Left lung (tissue), 10 donors: Measurements from ENCODE around the gene JAZF1. TPM values are rescaled to one million over a fixed set of nuclear protein-coding genes. Genes with fewer than 3 reads are reported as not detected.

Experiments used
- ATAC-seq: fragments of 200-7000 bp; cut with Tn5 transposase; one replicate; pipeline ENCODE4 v1.9.1; 2020; ENCODE audit warnings: moderate library complexity
- DNase-seq, 4 donors: peaks; one replicate each; pipeline ENCODE4 v3.0.0-alpha.2; 2013 to 2020
- H3K27ac ChIP-seq, 2 donors: fragments of 200-600 bp; sonication (generic) in 1 of 2; one replicate each; pipeline versions ENCODE4 v1.5.0 to v1.8.0; 2020 to 2021
- H3K27me3 ChIP-seq, 2 donors: fragments of 200-600 bp; sonication (generic) in 1 of 2; one replicate each; pipeline versions ENCODE4 v1.5.0 to v1.8.0; 2020 to 2021
- H3K36me3 ChIP-seq, 2 donors: fragments of 200-600 bp; sonication (generic) in 1 of 2; one replicate each; pipeline versions ENCODE4 v1.5.0 to v1.8.0; 2020 to 2021
- H3K4me1 ChIP-seq, 2 donors: fragments of 200-600 bp; one replicate each; pipeline ENCODE4 v1.8.0; 2021
- H3K4me3 ChIP-seq, 2 donors: fragments of 200-600 bp; sonication (generic) in 1 of 2; one replicate each; pipeline versions ENCODE4 v1.5.0 to v1.8.0; 2020 to 2021; ENCODE audit warnings: mild to moderate bottlenecking in 1 of 2
- H3K9me3 ChIP-seq, 2 donors: fragments of 200-600 bp; sonication (generic) in 1 of 2; one replicate each; pipeline versions ENCODE4 v1.5.0 to v1.8.0; 2020 to 2021
- CTCF ChIP-seq, 2 donors: fragments of 200-600 bp; sonication (generic) in 1 of 2; IDR thresholded peaks; one replicate each; pipeline versions ENCODE4 v1.5.0 to v1.8.0; 2021; ENCODE audit warnings: antibody characterized with exemption in 2 of 2
- intact Hi-C, 2 donors: fragments of 100-400 bp; cut with DNase I; formaldehyde crosslinking; loops; one replicate each; pipeline versions ENCODE4 v1.11.2 to v1.14.2; 2022
- polyA plus RNA-seq, 6 donors: library from polyadenylated mRNA; unstranded; fragments of 120-200 nt; gene quantifications; one replicate each; pipeline ENCODE4 v1.2.1, GENCODE V29; 2013; ENCODE audit not compliant: insufficient read length in 6 of 6
- total RNA-seq, 2 donors: library from RNA; stranded (reverse); fragmentation: NEBNext Ultra II Directional; extraction: Animal tissue kit (Norgen Biotek cat#: 25700); gene quantifications; one replicate each; pipeline ENCODE4 v1.2.1, GENCODE V29; 2021
- donor health status: DM: no; HTN: yes; CAD: no.
- donor health status: DM: no; HTN: no; CAD: no.

The JAZF1 gene
- total and polyA plus RNA-seq, 8 donors, result 11.1 to 18.2 (median 13.8) TPM

- no peak overlapping the region for H3K27ac ChIP-seq
- H3K9me3 ChIP-seq, result no peaks in the 10 kb centered on the region
- no peaks in the 10 kb centered on the region for H3K27me3 ChIP-seq
- no peaks in the 10 kb centered on the region for H3K36me3 ChIP-seq
- ATAC-seq (no peak), DNase-seq (no peak)
- no peak for TF ChIP-seq CTCF (IDR thresholded peaks at IDR 0.05)
- H3K4me1 ChIP-seq, result peaks cover 0 to 10% of the 10 kb centered on the region in 2 donors
- intact Hi-C loops, result no loop called here
- H3K4me3 ChIP-seq, result no peak overlapping the region
These were observed 70.1 kb downstream of the JAZF1 start for GRCh38 chr7:28110427-28111012.

- Histone ChIP-seq H3K36me3 (no peaks in the 10 kb centered on the region), H3K4me3 (no peak overlapping the region), H3K4me1 (peaks cover 0 to 10% of the 10 kb centered on the region in 2 donors), H3K27ac (no peak overlapping the region), H3K9me3 (no peaks in the 10 kb centered on the region), H3K27me3 (no peaks in the 10 kb centered on the region)
- intact Hi-C loops, result no loop called here
- DNase-seq, result no peak
- no peak for ATAC-seq
- no peak for TF ChIP-seq CTCF (IDR thresholded peaks at IDR 0.05)
These were observed 71.8 kb downstream of the JAZF1 start for GRCh38 chr7:28108747-28109146.

GRCh38 chr7:28107960-28108359 lies 72.6 kb downstream of the JAZF1 start:
- intact Hi-C loops, result no loop called here
- H3K27me3 ChIP-seq, result no peaks in the 10 kb centered on the region
- peaks cover 4 to 6% of the 10 kb centered on the region in 2 donors for H3K4me1 ChIP-seq
- H3K36me3 ChIP-seq, result no peaks in the 10 kb centered on the region
- TF ChIP-seq CTCF (IDR thresholded peaks at IDR 0.05), result no peak
- no peak overlapping the region for H3K4me3 ChIP-seq
- DNase-seq (no peak), ATAC-seq (no peak)
- H3K9me3 ChIP-seq, result no peaks in the 10 kb centered on the region
- no peak overlapping the region for H3K27ac ChIP-seq

GRCh38 chr7:28106321-28106829 lies 74.2 kb downstream of the JAZF1 start:
- Histone ChIP-seq H3K4me1 (peaks cover 7 to 10% of the 10 kb centered on the region in 2 donors), H3K9me3 (no peaks in the 10 kb centered on the region), H3K27me3 (no peaks in the 10 kb centered on the region), H3K27ac (no peak overlapping the region), H3K4me3 (no peak overlapping the region), H3K36me3 (no peaks in the 10 kb centered on the region)
- intact Hi-C loops, result no loop called here
- DNase-seq, result no peak
- ATAC-seq, result no peak
- no peak for TF ChIP-seq CTCF (IDR thresholded peaks at IDR 0.05)

- H3K27ac ChIP-seq, result no peak overlapping the region
- intact Hi-C loops, result no loop called here
- H3K9me3 ChIP-seq, result no peaks in the 10 kb centered on the region
These were observed 75.4 kb downstream of the JAZF1 start for GRCh38 chr7:28105234-28105633.

More at GRCh38 chr7:28105234-28105633, 75.4 kb downstream of the JAZF1 start:
- Histone ChIP-seq H3K4me3 (no peak overlapping the region), H3K27me3 (no peaks in the 10 kb centered on the region), H3K36me3 (no peaks in the 10 kb centered on the region), H3K4me1 (peaks cover 7 to 10% of the 10 kb centered on the region in 2 donors)
- no peak for TF ChIP-seq CTCF (IDR thresholded peaks at IDR 0.05)
- no peak for ATAC-seq
- no peak for DNase-seq
